Measurements from ENCODE around the gene OR6N2. TPM values are rescaled to one million over a fixed set of nuclear protein-coding genes. Genes with fewer than 3 reads are reported as not detected.

Gene OR6N2
- total and polyA plus RNA-seq, 2 donors from 2014 or later, result not detected

DNA sequence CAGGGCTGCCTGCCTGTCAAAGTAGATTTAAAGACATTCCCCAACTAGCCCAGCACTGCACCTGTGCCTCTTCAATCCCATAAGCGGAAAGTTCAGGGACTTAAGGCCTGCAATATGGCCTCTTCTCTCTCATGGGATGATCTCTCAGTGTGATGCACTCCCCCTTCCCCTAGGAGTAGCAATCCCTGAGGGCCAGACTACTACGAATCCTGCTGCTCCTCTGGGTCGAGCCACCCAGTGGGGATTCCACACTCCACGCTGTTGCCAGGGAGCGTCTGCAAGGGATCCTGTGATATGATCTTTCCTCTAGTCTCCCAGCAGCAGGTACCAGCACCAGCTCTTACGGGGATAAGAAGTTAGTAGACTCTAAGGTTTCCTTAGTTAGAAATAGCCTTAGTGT, 13.2 kb upstream of the OR6N2 start:
- Histone ChIP-seq H3K4me1 (ENCODE audit: control insufficient read depth in 2 of 3, insufficient read depth in 2 of 3, low read depth in 1 of 3, low read length in 3 of 3) (no peaks in the 10 kb centered on the region), H3K27me3 (ENCODE audit: control insufficient read depth, insufficient read depth, low read length) (no peaks in the 10 kb centered on the region), H3K9me3 (ENCODE audit: control insufficient read depth in 2 of 3, insufficient read depth in 1 of 3, low read length in 3 of 3) (no peaks in the 10 kb centered on the region), H3K36me3 (ENCODE audit: control insufficient read depth in 2 of 3, insufficient read depth in 3 of 3, low read length in 3 of 3) (no peaks in the 10 kb centered on the region), H3K9ac (ENCODE audit: low read length in 3 of 3) (no peak overlapping the region), H3K4me3 (ENCODE audit: low read length in 3 of 3) (no peak overlapping the region), H3K27ac (ENCODE audit: low read depth in 2 of 2, low read length in 2 of 2) (no peak overlapping the region)
- intact Hi-C loops (cut with DNase I), result no loop called here
- FAIRE-seq, result no peak
- DNase-seq, result no peak
- TF ChIP-seq, protein P1, sequence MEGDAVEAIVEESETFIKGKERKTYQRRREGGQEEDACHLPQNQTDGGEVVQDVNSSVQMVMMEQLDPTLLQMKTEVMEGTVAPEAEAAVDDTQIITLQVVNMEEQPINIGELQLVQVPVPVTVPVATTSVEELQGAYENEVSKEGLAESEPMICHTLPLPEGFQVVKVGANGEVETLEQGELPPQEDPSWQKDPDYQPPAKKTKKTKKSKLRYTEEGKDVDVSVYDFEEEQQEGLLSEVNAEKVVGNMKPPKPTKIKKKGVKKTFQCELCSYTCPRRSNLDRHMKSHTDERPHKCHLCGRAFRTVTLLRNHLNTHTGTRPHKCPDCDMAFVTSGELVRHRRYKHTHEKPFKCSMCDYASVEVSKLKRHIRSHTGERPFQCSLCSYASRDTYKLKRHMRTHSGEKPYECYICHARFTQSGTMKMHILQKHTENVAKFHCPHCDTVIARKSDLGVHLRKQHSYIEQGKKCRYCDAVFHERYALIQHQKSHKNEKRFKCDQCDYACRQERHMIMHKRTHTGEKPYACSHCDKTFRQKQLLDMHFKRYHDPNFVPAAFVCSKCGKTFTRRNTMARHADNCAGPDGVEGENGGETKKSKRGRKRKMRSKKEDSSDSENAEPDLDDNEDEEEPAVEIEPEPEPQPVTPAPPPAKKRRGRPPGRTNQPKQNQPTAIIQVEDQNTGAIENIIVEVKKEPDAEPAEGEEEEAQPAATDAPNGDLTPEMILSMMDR (IDR thresholded peaks at IDR 0.05; ENCODE audit: borderline replicate concordance, extremely low read depth, insufficient read depth), result no peak

DNA sequence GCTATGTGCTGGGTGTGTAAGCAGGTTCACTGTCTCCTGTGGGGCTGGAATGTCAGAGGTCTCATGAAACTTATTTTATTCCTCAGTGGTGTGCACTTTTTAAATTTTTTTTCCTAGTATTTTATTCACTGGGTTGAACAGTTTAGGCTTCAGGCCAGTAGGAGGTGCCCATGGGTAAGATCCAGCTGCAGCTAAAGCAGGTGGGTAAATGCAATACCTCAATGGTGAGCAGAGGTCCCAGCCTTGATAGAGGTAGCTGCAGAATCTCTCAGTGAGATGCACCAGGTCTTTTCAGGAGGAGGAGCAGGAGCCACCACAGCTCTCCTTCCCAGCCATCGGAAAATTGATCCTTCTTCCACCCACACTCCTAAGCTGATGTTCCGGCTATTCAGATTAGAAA, 12.6 kb upstream of the OR6N2 start:
- TF ChIP-seq, protein P1 (IDR thresholded peaks at IDR 0.05; ENCODE audit: borderline replicate concordance, extremely low read depth, insufficient read depth), result no peak
- H3K36me3 ChIP-seq (ENCODE audit: control insufficient read depth in 2 of 3, insufficient read depth in 3 of 3, low read length in 3 of 3), result no peaks in the 10 kb centered on the region
- H3K4me1 ChIP-seq (ENCODE audit: control insufficient read depth in 2 of 3, insufficient read depth in 2 of 3, low read depth in 1 of 3, low read length in 3 of 3), result no peaks in the 10 kb centered on the region
- no peaks in the 10 kb centered on the region for H3K27me3 ChIP-seq (ENCODE audit: control insufficient read depth, insufficient read depth, low read length)
- no peak overlapping the region for H3K27ac ChIP-seq (ENCODE audit: low read depth in 2 of 2, low read length in 2 of 2)
- intact Hi-C loops (cut with DNase I), result no loop called here
- no peaks in the 10 kb centered on the region for H3K9me3 ChIP-seq (ENCODE audit: control insufficient read depth in 2 of 3, insufficient read depth in 1 of 3, low read length in 3 of 3)
- no peak overlapping the region for H3K4me3 ChIP-seq (ENCODE audit: low read length in 3 of 3)
- DNase-seq (no peak), FAIRE-seq (no peak)
- no peak overlapping the region for H3K9ac ChIP-seq (ENCODE audit: low read length in 3 of 3)

DNA sequence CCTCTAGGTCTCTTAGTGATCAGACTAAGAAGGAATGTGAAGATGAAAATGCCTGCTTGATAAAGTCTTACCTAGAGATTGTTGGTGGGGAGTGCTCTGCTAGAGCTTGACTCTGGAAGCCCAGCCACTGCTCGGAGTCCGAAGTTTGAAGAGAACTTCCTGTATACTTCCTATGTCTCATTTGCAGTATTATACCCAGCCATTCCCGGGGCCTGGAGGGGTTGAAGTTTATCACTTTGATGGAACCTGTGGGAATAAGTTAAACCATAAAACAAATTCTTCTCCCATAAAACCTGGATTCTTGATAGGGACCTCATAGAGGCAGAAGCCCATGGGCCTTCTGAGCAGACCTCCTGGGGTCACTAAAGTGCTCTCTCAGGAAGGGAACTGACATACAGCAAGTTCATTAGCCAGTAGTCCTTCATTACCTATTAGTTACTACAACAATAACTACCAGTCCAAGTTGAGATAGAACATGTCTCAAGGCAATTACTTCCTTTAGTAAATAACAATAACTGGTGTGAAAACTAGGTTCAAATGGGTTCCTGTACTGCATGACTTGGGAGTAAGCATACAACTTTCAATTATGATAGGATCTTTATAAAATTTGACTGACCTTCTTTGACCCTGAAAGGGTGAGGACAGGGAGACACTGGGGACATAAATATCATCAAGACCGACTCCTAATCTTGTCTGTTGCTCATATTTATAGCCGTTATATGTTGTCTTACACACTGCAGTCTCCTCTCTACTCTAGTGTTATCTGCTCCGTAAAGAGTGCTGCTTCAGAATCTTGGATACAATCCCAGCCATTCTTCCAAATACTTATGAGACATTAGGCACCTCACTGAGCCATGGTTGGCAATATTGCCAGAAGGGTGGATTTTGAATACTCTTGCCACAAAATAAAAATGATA, 8.8 kb downstream of the OR6N2 start, which contains the start of gene OR6N1:
Gene OR6N1 (minus strand): TSS at position 246 of the 917 bp plus-strand sequence. CDS start 5,513 bp downstream, outside the sequence.
- TF ChIP-seq, protein P1 (IDR thresholded peaks at IDR 0.05; ENCODE audit: borderline replicate concordance, extremely low read depth, insufficient read depth), result no peak
- Histone ChIP-seq H3K27me3 (ENCODE audit: control insufficient read depth, insufficient read depth, low read length) (no peaks in the 10 kb centered on the region), H3K4me3 (ENCODE audit: low read length in 3 of 3) (no peak within 1 kb of the TSS), H3K27ac (ENCODE audit: low read depth in 2 of 2, low read length in 2 of 2) (no peak within 1 kb of the TSS), H3K36me3 (ENCODE audit: control insufficient read depth in 2 of 3, insufficient read depth in 3 of 3, low read length in 3 of 3) (no peaks in the 10 kb centered on the region), H3K9me3 (ENCODE audit: control insufficient read depth in 2 of 3, insufficient read depth in 1 of 3, low read length in 3 of 3) (no peaks in the 10 kb centered on the region), H3K4me1 (ENCODE audit: control insufficient read depth in 2 of 3, insufficient read depth in 2 of 3, low read depth in 1 of 3, low read length in 3 of 3) (no peaks in the 10 kb centered on the region), H3K9ac (ENCODE audit: low read length in 3 of 3) (no peak within 1 kb of the TSS)
- DNase-seq (no peak), FAIRE-seq (no peak)
- intact Hi-C loops (cut with DNase I), result no loop called here
